ENCODE results near the gene MTMR12. TPM values are rescaled to one million over a fixed set of nuclear protein-coding genes. Genes with fewer than 3 reads are reported as not detected.

The MTMR12 gene
- total RNA-seq, 1 donor from 2014 or later: 36.3 TPM

DNA sequence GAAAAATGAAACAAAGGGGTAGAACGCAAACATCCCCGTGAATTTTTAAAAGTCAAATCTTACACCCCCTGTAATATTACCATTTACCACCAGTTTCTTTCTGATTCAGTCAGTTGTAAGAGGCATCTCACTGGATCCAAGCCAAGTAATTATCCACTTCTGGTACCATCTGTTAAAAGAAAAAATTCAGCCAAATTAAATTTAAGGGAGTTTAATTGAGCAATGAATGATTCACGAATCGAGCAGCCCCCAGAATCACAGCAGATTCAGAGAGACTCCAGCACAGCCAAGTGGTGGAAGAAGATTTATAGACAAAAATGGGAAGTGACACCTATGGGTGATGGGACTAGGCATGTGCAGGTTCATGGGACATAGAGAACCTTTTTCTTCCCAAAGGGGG is 29.9 kb upstream of the MTMR12 start:
- no peaks in the 10 kb centered on the region for H3K27me3 Mint-ChIP-seq
- intact Hi-C loops (cut with micrococcal nuclease): no loop called here
- H3K36me3 Mint-ChIP-seq (ENCODE audit: low read depth): peaks cover 2% of the 10 kb centered on the region
- ATAC-seq (ENCODE audit: low read depth) (no peak), DNase-seq (no peak)
- peaks cover 18% of the 10 kb centered on the region for H3K9me3 Mint-ChIP-seq
- H3K4me3 Mint-ChIP-seq: no peak overlapping the region
- TF ChIP-seq, protein P1, sequence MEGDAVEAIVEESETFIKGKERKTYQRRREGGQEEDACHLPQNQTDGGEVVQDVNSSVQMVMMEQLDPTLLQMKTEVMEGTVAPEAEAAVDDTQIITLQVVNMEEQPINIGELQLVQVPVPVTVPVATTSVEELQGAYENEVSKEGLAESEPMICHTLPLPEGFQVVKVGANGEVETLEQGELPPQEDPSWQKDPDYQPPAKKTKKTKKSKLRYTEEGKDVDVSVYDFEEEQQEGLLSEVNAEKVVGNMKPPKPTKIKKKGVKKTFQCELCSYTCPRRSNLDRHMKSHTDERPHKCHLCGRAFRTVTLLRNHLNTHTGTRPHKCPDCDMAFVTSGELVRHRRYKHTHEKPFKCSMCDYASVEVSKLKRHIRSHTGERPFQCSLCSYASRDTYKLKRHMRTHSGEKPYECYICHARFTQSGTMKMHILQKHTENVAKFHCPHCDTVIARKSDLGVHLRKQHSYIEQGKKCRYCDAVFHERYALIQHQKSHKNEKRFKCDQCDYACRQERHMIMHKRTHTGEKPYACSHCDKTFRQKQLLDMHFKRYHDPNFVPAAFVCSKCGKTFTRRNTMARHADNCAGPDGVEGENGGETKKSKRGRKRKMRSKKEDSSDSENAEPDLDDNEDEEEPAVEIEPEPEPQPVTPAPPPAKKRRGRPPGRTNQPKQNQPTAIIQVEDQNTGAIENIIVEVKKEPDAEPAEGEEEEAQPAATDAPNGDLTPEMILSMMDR (IDR thresholded peaks at IDR 0.05): no peak
- no peaks in the 10 kb centered on the region for H3K4me1 Mint-ChIP-seq
- ChIA-PET CTCF (no interaction called here), POLR2A (no interaction called here)
- H3K27ac Mint-ChIP-seq: no peak overlapping the region

DNA sequence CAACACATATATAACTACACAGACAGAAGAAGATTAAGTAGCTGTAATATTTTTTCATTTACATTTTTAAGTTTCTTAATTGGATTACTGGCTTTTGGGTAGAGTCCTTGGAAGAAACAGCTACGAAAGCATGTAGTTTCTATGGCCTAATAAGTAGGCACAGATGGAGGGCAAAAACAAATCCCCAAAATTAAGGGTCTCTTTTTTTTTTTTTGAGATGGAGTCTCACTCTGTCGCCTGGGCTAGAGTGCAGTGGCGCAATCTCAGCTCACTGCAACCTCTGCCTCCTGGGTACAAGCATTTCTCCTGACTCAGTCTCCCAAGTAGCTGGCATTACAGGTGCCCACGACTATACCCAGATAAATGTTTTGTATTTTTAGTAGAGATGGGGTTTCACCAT is 27.1 kb upstream of the MTMR12 start:
- Mint-ChIP-seq H3K27me3 (no peaks in the 10 kb centered on the region), H3K4me1 (no peaks in the 10 kb centered on the region), H3K36me3 (ENCODE audit: low read depth) (no peaks in the 10 kb centered on the region), H3K9me3 (peaks cover 12% of the 10 kb centered on the region), H3K27ac (no peak overlapping the region), H3K4me3 (no peak overlapping the region)
- POLR2A ChIA-PET: no interaction called here
- ATAC-seq (ENCODE audit: low read depth): no peak
- intact Hi-C loops (cut with micrococcal nuclease): no loop called here
- TF ChIP-seq, protein P1 (IDR thresholded peaks at IDR 0.05): no peak
- CTCF ChIA-PET: interaction anchor here (2.9 kb wide), 1 partner anchor 11 kb away, joined by 7 read pairs; no protein-coding TSS in a partner anchor
- no peak for DNase-seq

DNA sequence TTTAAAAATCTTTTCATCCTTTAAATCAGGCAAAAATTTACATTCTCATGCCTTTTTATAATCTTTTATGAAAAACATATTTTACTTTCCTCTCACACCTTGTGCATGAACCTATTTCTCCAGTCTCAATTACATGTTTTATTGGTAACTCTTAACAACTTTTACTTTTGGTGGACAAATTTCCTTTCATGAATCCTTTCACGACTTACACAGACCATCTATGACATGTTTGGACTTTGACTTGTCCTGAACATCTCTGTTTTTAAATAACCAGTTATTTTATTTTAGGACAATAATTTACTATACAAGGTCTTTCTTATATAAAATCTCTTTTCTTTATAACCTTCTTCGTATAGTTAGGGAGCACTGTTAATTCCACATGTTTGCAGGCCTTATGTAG is 26.5 kb upstream of the MTMR12 start:
- no peak overlapping the region for H3K27ac Mint-ChIP-seq

DNA sequence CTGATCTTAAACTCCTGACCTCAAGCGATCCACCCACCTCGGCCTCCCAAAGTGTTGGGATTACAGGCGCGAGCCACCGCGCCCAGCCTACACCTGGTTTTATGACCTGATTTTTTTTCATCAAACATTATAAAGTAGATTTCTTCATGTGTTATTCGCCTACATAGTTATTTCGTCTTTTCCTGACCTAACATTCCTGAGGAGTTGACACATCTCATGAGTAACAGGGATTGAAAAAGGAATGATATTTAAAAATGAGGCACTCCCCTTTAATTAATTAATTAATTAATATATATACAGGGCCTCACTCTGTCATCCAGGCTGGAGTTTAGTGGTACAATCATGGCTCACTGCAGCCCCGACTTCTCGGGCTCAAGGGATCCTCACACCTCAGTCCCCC is 20.2 kb upstream of the MTMR12 start:
- intact Hi-C loops (cut with micrococcal nuclease): no loop called here
- H3K4me1 Mint-ChIP-seq: peaks cover 2% of the 10 kb centered on the region
- no peaks in the 10 kb centered on the region for H3K9me3 Mint-ChIP-seq
- no peak overlapping the region for H3K27ac Mint-ChIP-seq
- no peak overlapping the region for H3K4me3 Mint-ChIP-seq
- no peaks in the 10 kb centered on the region for H3K36me3 Mint-ChIP-seq (ENCODE audit: low read depth)
- ATAC-seq (ENCODE audit: low read depth): no peak
- H3K27me3 Mint-ChIP-seq: no peaks in the 10 kb centered on the region
- TF ChIP-seq, protein P1 (IDR thresholded peaks at IDR 0.05): no peak
- ChIA-PET POLR2A (no interaction called here), CTCF (interaction anchor here (7.3 kb wide), 1 partner anchor 101 kb away, joined by 187 read pairs; no protein-coding TSS in a partner anchor)
- DNase-seq: no peak

More for the DNA sequence above, 26.5 kb upstream of the MTMR12 start:
- peaks cover 12% of the 10 kb centered on the region for H3K9me3 Mint-ChIP-seq
- POLR2A ChIA-PET: no interaction called here
- no peak overlapping the region for H3K4me3 Mint-ChIP-seq
- intact Hi-C loops (cut with micrococcal nuclease): no loop called here
- H3K27me3 Mint-ChIP-seq: no peaks in the 10 kb centered on the region
- DNase-seq (no peak), ATAC-seq (ENCODE audit: low read depth) (no peak)
- no peaks in the 10 kb centered on the region for H3K36me3 Mint-ChIP-seq (ENCODE audit: low read depth)
- no peaks in the 10 kb centered on the region for H3K4me1 Mint-ChIP-seq
- CTCF ChIA-PET: interaction anchor here (1.0 to 2.9 kb wide), 2 partner anchors 9 to 10 kb away, joined by 7 read pairs; no protein-coding TSS in a partner anchor
- TF ChIP-seq, protein P1 (IDR thresholded peaks at IDR 0.05): no peak

DNA sequence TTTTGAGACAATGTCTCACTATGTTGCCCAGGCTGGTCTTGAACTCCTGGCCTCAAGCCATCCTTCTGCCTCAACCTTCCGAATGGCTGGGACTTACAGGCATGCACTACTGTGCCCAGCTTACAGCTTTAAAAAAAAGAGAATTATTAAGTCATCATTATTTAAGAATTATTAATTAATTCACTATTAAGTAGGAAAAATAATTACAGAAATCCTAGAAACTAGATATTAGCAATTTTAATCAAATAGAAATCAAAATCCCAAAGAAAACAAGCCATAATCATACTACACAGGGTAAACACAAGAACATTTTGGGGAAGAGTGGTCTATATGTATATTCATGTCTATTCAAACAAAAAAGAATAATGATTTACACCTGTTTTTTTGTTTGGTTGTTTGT is 19.6 kb upstream of the MTMR12 start:
- DNase-seq (no peak), ATAC-seq (ENCODE audit: low read depth) (no peak)
- intact Hi-C loops (cut with micrococcal nuclease): no loop called here
- Mint-ChIP-seq H3K27ac (no peak overlapping the region), H3K4me1 (peaks cover 2% of the 10 kb centered on the region), H3K36me3 (ENCODE audit: low read depth) (no peaks in the 10 kb centered on the region), H3K9me3 (no peaks in the 10 kb centered on the region), H3K27me3 (no peaks in the 10 kb centered on the region), H3K4me3 (no peak overlapping the region)
- TF ChIP-seq, protein P1 (IDR thresholded peaks at IDR 0.05): no peak
- POLR2A ChIA-PET: no interaction called here
- CTCF ChIA-PET: interaction anchor here (7.3 kb wide), 1 partner anchor 100 kb away, joined by 187 read pairs; no protein-coding TSS in a partner anchor

Data from activated B cell treated with CpG ODN at 0.5 μM for 24 hours (primary cell).